Measurements from ENCODE around the gene PRIMPOL. TPM values are rescaled to one million over a fixed set of nuclear protein-coding genes. Genes with fewer than 3 reads are reported as not detected.
"Not testable (repeated sequence)": the region's sequence is repeated elsewhere in the genome, so short reads cannot be mapped to it uniquely, and the experiment has no call there.

PRIMPOL gene
- total and polyA plus RNA-seq, 2 donors from 2014 or later = 10.9 to 13.1 TPM

GRCh38 chr4:184651899-184652298 lies 2.4 kb downstream of the PRIMPOL start:
- TF ChIP-seq CTCF (IDR thresholded peaks at IDR 0.05; ENCODE audit: borderline replicate concordance, extremely low read depth, insufficient read depth) = no peak
- H3K27me3 ChIP-seq (ENCODE audit: control insufficient read depth, insufficient read depth, low read length) = no peaks in the 10 kb centered on the region
- FAIRE-seq (no peak), DNase-seq (no peak)
- no peaks in the 10 kb centered on the region for H3K36me3 ChIP-seq (ENCODE audit: control insufficient read depth in 2 of 3, insufficient read depth in 3 of 3, low read length in 3 of 3)
- intact Hi-C loops (cut with DNase I) = no loop called here
- no peaks in the 10 kb centered on the region for H3K9me3 ChIP-seq (ENCODE audit: control insufficient read depth in 2 of 3, insufficient read depth in 1 of 3, low read length in 3 of 3)
- H3K27ac ChIP-seq (ENCODE audit: low read depth in 2 of 2, low read length in 2 of 2) = no peak overlapping the region
- no peak overlapping the region for H3K4me3 ChIP-seq (ENCODE audit: low read length in 3 of 3)
- H3K9ac ChIP-seq (ENCODE audit: low read length in 3 of 3) = no peak overlapping the region
- peaks cover 3 to 20% (median 15%) of the 10 kb centered on the region in 3 donors for H3K4me1 ChIP-seq (ENCODE audit: control insufficient read depth in 2 of 3, insufficient read depth in 2 of 3, low read depth in 1 of 3, low read length in 3 of 3)

GRCh38 chr4:184652681-184653080 lies 3.1 kb downstream of the PRIMPOL start:
- H3K27ac ChIP-seq (ENCODE audit: low read depth in 2 of 2, low read length in 2 of 2); H3K9ac ChIP-seq (ENCODE audit: low read length in 3 of 3); DNase-seq; H3K36me3 ChIP-seq (ENCODE audit: control insufficient read depth in 2 of 3, insufficient read depth in 3 of 3, low read length in 3 of 3); FAIRE-seq; intact Hi-C loops (cut with DNase I); H3K4me3 ChIP-seq (ENCODE audit: low read length in 3 of 3); H3K9me3 ChIP-seq (ENCODE audit: control insufficient read depth in 2 of 3, insufficient read depth in 1 of 3, low read length in 3 of 3); H3K27me3 ChIP-seq (ENCODE audit: control insufficient read depth, insufficient read depth, low read length): not testable (repeated sequence)
- H3K4me1 ChIP-seq (ENCODE audit: control insufficient read depth in 2 of 3, insufficient read depth in 2 of 3, low read depth in 1 of 3, low read length in 3 of 3) = peaks cover 3 to 13% (median 8%) of the 10 kb centered on the region in 3 donors

GRCh38 chr4:184653650-184654049 lies 4.1 kb downstream of the PRIMPOL start:
- Histone ChIP-seq H3K9me3 (ENCODE audit: control insufficient read depth in 2 of 3, insufficient read depth in 1 of 3, low read length in 3 of 3) (no peaks in the 10 kb centered on the region), H3K9ac (ENCODE audit: low read length in 3 of 3) (no peak overlapping the region), H3K36me3 (ENCODE audit: control insufficient read depth in 2 of 3, insufficient read depth in 3 of 3, low read length in 3 of 3) (no peaks in the 10 kb centered on the region), H3K4me3 (ENCODE audit: low read length in 3 of 3) (no peak overlapping the region), H3K27me3 (ENCODE audit: control insufficient read depth, insufficient read depth, low read length) (no peaks in the 10 kb centered on the region), H3K4me1 (ENCODE audit: control insufficient read depth in 2 of 3, insufficient read depth in 2 of 3, low read depth in 1 of 3, low read length in 3 of 3) (peaks cover 0 to 5% (median 4%) of the 10 kb centered on the region in 3 donors), H3K27ac (ENCODE audit: low read depth in 2 of 2, low read length in 2 of 2) (no peak overlapping the region)
- FAIRE-seq (no peak), DNase-seq (no peak)
- no peak for TF ChIP-seq CTCF (IDR thresholded peaks at IDR 0.05; ENCODE audit: borderline replicate concordance, extremely low read depth, insufficient read depth)
- intact Hi-C loops (cut with DNase I) = no loop called here

GRCh38 chr4:184655889-184656869 lies 6.6 kb downstream of the PRIMPOL start:
- no peaks in the 10 kb centered on the region for H3K4me1 ChIP-seq (ENCODE audit: control insufficient read depth in 2 of 3, insufficient read depth in 2 of 3, low read depth in 1 of 3, low read length in 3 of 3)
- no peaks in the 10 kb centered on the region for H3K9me3 ChIP-seq (ENCODE audit: control insufficient read depth in 2 of 3, insufficient read depth in 1 of 3, low read length in 3 of 3)
- no peak overlapping the region for H3K4me3 ChIP-seq (ENCODE audit: low read length in 3 of 3)
- no peak for TF ChIP-seq CTCF (IDR thresholded peaks at IDR 0.05; ENCODE audit: borderline replicate concordance, extremely low read depth, insufficient read depth)
- H3K9ac ChIP-seq (ENCODE audit: low read length in 3 of 3) = no peak overlapping the region
- FAIRE-seq (no peak), DNase-seq (no peak)
- intact Hi-C loops (cut with DNase I) = no loop called here
- H3K36me3 ChIP-seq (ENCODE audit: control insufficient read depth in 2 of 3, insufficient read depth in 3 of 3, low read length in 3 of 3) = peaks cover 0 to 4% (median 2%) of the 10 kb centered on the region in 3 donors
- H3K27ac ChIP-seq (ENCODE audit: low read depth in 2 of 2, low read length in 2 of 2) = no peak overlapping the region
- no peaks in the 10 kb centered on the region for H3K27me3 ChIP-seq (ENCODE audit: control insufficient read depth, insufficient read depth, low read length)

Data from kidney (tissue), 14 donors.